ENCODE measurements around the gene GTF2H2.
"Not testable (repeated sequence)": the region's sequence is repeated elsewhere in the genome, so short reads cannot be mapped to it uniquely, and the experiment has no call there.

Gene GTF2H2

GRCh38 chr5:71011194-71011792 is 56.2 kb downstream of the GTF2H2 start:
- DNase-seq (ENCODE audit: low spot score), result no peak

GRCh38 chr5:71006983-71007382 is 60.5 kb downstream of the GTF2H2 start:
- DNase-seq (ENCODE audit: low spot score), result not testable (repeated sequence)

Measured in HuH-7.5 (cell line).